HepG2 (cell line): ENCODE results near the gene NAV2. TPM values are rescaled to one million over a fixed set of nuclear protein-coding genes. Genes with fewer than 3 reads are reported as not detected.

Experiments used
- ATAC-seq: fragments of 200-7000 bp; cut with Tn5 transposase; 3 replicates; pipeline ENCODE4 v1.9.1; 2020; ENCODE audit warnings: mild to moderate bottlenecking, moderate library complexity
- BruUV-seq: library from RNA; stranded (reverse); fragments of 400-500 nt; replicated peaks from 2 replicates; lab custom pipeline; 2021; lab: Mats Ljungman, UMichigan
- CTCF ChIA-PET: fragments of 300-600 bp; formaldehyde crosslinking; extraction: SDS; loops from one replicate; lab custom pipeline; 2021; ENCODE audit warnings: low total read pairs, inconsistent platforms, low intra/inter-chr PET ratio; lab: Yijun Ruan, JAX
- POLR2A ChIA-PET: fragments of 350-600 bp; sonication (Branson Sonifier 250); formaldehyde crosslinking; loops from one replicate; lab custom pipeline; 2020; ENCODE audit warnings: antibody characterized with exemption, inconsistent platforms; lab: Yijun Ruan, JAX
- DNase-seq: peaks from one replicate; pipeline ENCODE4 v3.0.0-alpha.2; 2015; ENCODE audit warnings: low spot score
- FAIRE-seq: peaks from 3 replicates; lab custom pipeline; 2011; peaks lifted over from hg19 to GRCh38; lab: Jason Lieb, UNC
- H2AFZ ChIP-seq: one replicate; pipeline ENCODE4 v1.6.1; 2011; ENCODE audit warnings: low read length, inconsistent platforms
- H3K27ac ChIP-seq: fragments of 300-600 bp; 3 replicates; pipeline ENCODE4 v1.8.0; 2011; ENCODE audit warnings: mixed run types, mild to moderate bottlenecking, mixed read lengths, low read length, inconsistent platforms; ENCODE audit not compliant: insufficient read depth; ENCODE audit errors: extremely low read length
- H3K27me3 ChIP-seq, 2 experiments: fragments of 200-600 bp in 1 of 2; 2 replicates in 1 of 2; 3 replicates in 1 of 2; pipeline versions ENCODE4 v1.6.0 to v1.8.0; 2011; ENCODE audit warnings: low read length in 2 of 2, mild to moderate bottlenecking in 2 of 2, moderate library complexity in 2 of 2, inconsistent platforms in 1 of 2; ENCODE audit not compliant: insufficient read depth in 2 of 2, control insufficient read depth in 1 of 2
- H3K36me3 ChIP-seq, 2 experiments: fragments of 200-600 bp in 1 of 2; replicated peaks in 1 of 2; 2 replicates in 1 of 2; 3 replicates in 1 of 2; pipeline versions ENCODE4 v1.5.1 to v1.8.0; 2011; ENCODE audit warnings: low read length in 2 of 2, inconsistent platforms in 1 of 2; ENCODE audit not compliant: insufficient read depth in 2 of 2, control insufficient read depth in 1 of 2
- H3K4me1 ChIP-seq: 2 replicates; pipeline ENCODE4 v1.5.1; 2012; ENCODE audit warnings: low read length, inconsistent platforms; ENCODE audit not compliant: insufficient read depth
- H3K4me2 ChIP-seq: 2 replicates; pipeline ENCODE4 v1.6.0; 2011; ENCODE audit warnings: low read depth, low read length, inconsistent platforms
- H3K4me3 ChIP-seq, 3 experiments: fragments of 200-600 bp in 1 of 3; sonication (generic), shearing (Covaris generic) in 1 of 3; replicated peaks in 1 of 3; 2 replicates each; pipeline ENCODE4 v1.5.1; 2011 to 2016; ENCODE audit warnings: low read length in 3 of 3, inconsistent platforms in 2 of 3, low read depth in 2 of 3, mild to moderate bottlenecking in 2 of 3, control low read depth in 1 of 3, mixed read lengths in 1 of 3; ENCODE audit not compliant: insufficient read depth in 1 of 3
- H3K79me2 ChIP-seq: one replicate; pipeline ENCODE4 v1.6.1; 2011; ENCODE audit warnings: low read length, inconsistent platforms; ENCODE audit not compliant: insufficient read depth
- H3K9ac ChIP-seq: 2 replicates; pipeline ENCODE4 v1.6.0; 2011; ENCODE audit warnings: mild to moderate bottlenecking, low read depth, low read length, inconsistent platforms; ENCODE audit not compliant: insufficient read depth
- H3K9me3 ChIP-seq: 2 replicates; pipeline ENCODE4 v1.5.1; 2012; ENCODE audit warnings: mild to moderate bottlenecking, low read length
- H4K20me1 ChIP-seq: 2 replicates; pipeline ENCODE4 v1.6.0; 2011; ENCODE audit warnings: inconsistent platforms, mild to moderate bottlenecking, low read length, moderate library complexity; ENCODE audit not compliant: insufficient read depth
- FOXC1 ChIP-seq: sonication (generic); formaldehyde crosslinking; IDR thresholded peaks from 2 replicates; pipeline ENCODE4 v1.8.0; 2022; ENCODE audit warnings: mild to moderate bottlenecking, missing genetic modification reagents, borderline replicate concordance
- SP140L ChIP-seq: sonication (generic); formaldehyde crosslinking; IDR thresholded peaks from 2 replicates; pipeline ENCODE4 v1.4.0; 2020; ENCODE audit warnings: missing genetic modification reagents, borderline replicate concordance
- TAF1 ChIP-seq: sonication (generic); formaldehyde crosslinking; IDR thresholded peaks from 2 replicates; pipeline ENCODE4 v1.4.0; 2020; ENCODE audit warnings: missing genetic modification reagents
- ZBTB20 ChIP-seq: sonication (generic); formaldehyde crosslinking; IDR thresholded peaks from 2 replicates; pipeline ENCODE4 v1.8.1; 2023; ENCODE audit warnings: missing genetic modification reagents, low read depth, mild to moderate bottlenecking, borderline replicate concordance
- ZNF460 ChIP-seq: sonication (generic); formaldehyde crosslinking; IDR thresholded peaks from 2 replicates; pipeline ENCODE4 v1.5.1; 2020; ENCODE audit warnings: missing genetic modification reagents, mild to moderate bottlenecking, borderline replicate concordance
- ZNF703 ChIP-seq: sonication (generic); formaldehyde crosslinking; IDR thresholded peaks from 2 replicates; pipeline ENCODE4 v1.5.1; 2020; ENCODE audit warnings: missing genetic modification reagents, mild to moderate bottlenecking, moderate library complexity, borderline replicate concordance
- WGBS: methylation state at CpG from one replicate; pipeline ENCODE4 v1.1.6; 2017; ENCODE audit warnings: low lambda C conversion rate; 5-methylcytosine and 5-hydroxymethylcytosine counted together
- in situ Hi-C: cut with HindIII; loops from 2 replicates; pipeline ENCODE4 v1.10.0; 2017; ENCODE audit warnings: low pct_unique_long_range_greater_than_20kb; ENCODE audit not compliant: extremely low pct_ligation_motif_present
- intact Hi-C: fragments of 100-400 bp; cut with micrococcal nuclease; formaldehyde crosslinking; loops from one replicate; pipeline ENCODE4 v1.10.0; 2022; ENCODE audit not compliant: unreplicated experiment
- polyA plus RNA-seq, 8 experiments: library from polyadenylated mRNA; depleted of rRNA in 3 of 8; stranded (reverse) in 7 of 8; unstranded in 1 of 8; fragments of >200 nt; fragmentation: Illumina TruSeq in 4 of 8; extraction: Trizol in 4 of 8; gene quantifications; 2 replicates each; pipeline versions ENCODE4 v1.2.1 to v1.2.3, GENCODE V29; 2011 to 2016; ENCODE audit warnings: low read depth in 4 of 8, missing spikeins in 1 of 8, mixed read lengths in 1 of 8; ENCODE audit not compliant: insufficient read depth in 1 of 8
- total RNA-seq, 5 experiments: library from RNA; depleted of rRNA; stranded (reverse); fragments of >200 nt; fragmentation: Illumina TruSeq; extraction: Trizol; gene quantifications; 2 replicates each; pipeline ENCODE4 v1.2.3, GENCODE V29; 2016; ENCODE audit warnings: low read depth in 1 of 5
- TF ChIP-seq, protein P1 (sequence below): sonication (generic); formaldehyde crosslinking; IDR thresholded peaks from 2 replicates; pipeline ENCODE4 v1.4.0; 2020; ENCODE audit warnings: missing genetic modification reagents
- TF ChIP-seq, protein P2 (sequence below): sonication (generic); formaldehyde crosslinking; IDR thresholded peaks from 2 replicates; pipeline ENCODE4 v1.4.0; 2020; ENCODE audit warnings: missing genetic modification reagents

The NAV2 gene
- total and polyA plus RNA-seq, 2 of the 13 experiments (the other 11 are each of a cell fraction or from before 2014, with no cell fraction given): 9.3 to 34.6 TPM

DNA sequence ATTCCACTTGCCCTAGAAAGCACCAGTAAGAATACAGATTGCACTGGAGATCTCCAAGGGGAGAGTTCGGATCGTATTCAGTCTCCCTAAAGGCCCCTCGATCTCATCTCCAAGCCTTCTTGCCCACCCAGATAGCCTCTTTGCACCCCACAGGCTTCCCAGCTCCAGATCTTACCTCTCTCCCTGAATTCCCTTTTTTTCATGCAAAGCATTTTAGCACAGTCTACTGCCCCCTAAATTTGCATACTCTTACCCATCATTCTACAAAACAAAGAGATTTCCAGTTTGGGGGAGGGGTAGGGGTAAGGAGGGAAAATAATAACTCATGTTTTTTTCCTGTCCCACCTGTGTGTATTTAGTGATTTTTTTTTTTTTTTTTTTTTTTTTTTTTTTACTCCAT, 105.2 kb downstream of the NAV2 start:
- no peaks in the 10 kb centered on the region for H3K79me2 ChIP-seq
- CTCF ChIA-PET: no interaction called here
- H3K9me3 ChIP-seq: no peaks in the 10 kb centered on the region
- no peaks in the 10 kb centered on the region for H3K36me3 ChIP-seq
- H2AFZ ChIP-seq: no peak overlapping the region
- H4K20me1 ChIP-seq: no peaks in the 10 kb centered on the region
- H3K9ac ChIP-seq: no peak overlapping the region
- FAIRE-seq: no peak
- intact Hi-C loops: no loop called here
- ATAC-seq: no peak
- 0% methylated on average over 3 of the region's 3 CpGs for WGBS
- H3K27me3 ChIP-seq: peaks cover 1 to 23% of the 10 kb centered on the region in 2 experiments; a peak in 3 of 5 replicates
- TF ChIP-seq TAF1 (CRISPR knock-in tag) (no peak), FOXC1 (CRISPR knock-in tag) (no peak), ZNF703 (CRISPR knock-in tag) (no peak), SP140L (CRISPR knock-in tag) (no peak), ZNF460 (CRISPR knock-in tag) (no peak), ZBTB20 (CRISPR knock-in tag) (no peak)
- TF ChIP-seq, protein P1, sequence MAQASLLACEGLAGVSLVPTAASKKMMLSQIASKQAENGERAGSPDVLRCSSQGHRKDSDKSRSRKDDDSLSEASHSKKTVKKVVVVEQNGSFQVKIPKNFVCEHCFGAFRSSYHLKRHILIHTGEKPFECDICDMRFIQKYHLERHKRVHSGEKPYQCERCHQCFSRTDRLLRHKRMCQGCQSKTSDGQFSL: no peak
- TF ChIP-seq, protein P2, sequence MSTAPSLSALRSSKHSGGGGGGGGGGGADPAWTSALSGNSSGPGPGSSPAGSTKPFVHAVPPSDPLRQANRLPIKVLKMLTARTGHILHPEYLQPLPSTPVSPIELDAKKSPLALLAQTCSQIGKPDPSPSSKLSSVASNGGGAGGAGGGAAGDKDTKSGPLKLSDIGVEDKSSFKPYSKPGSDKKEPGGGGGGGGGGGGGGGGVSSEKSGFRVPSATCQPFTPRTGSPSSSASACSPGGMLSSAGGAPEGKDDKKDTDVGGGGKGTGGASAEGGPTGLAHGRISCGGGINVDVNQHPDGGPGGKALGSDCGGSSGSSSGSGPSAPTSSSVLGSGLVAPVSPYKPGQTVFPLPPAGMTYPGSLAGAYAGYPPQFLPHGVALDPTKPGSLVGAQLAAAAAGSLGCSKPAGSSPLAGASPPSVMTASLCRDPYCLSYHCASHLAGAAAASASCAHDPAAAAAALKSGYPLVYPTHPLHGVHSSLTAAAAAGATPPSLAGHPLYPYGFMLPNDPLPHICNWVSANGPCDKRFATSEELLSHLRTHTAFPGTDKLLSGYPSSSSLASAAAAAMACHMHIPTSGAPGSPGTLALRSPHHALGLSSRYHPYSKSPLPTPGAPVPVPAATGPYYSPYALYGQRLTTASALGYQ (CRISPR knock-in tag): no peak
- no peak for DNase-seq
- in situ Hi-C loops: no loop called here
- no peak overlapping the region for H3K27ac ChIP-seq
- peaks cover 17% of the 10 kb centered on the region for H3K4me1 ChIP-seq
- H3K4me3 ChIP-seq: no peak overlapping the region
- H3K4me2 ChIP-seq: no peak overlapping the region
- POLR2A ChIA-PET: no interaction called here
- no TSS peak for BruUV-seq
